Measurements from ENCODE around the gene GSK3A.

GRCh38 chr19:42239544-42240220 is 2.7 kb downstream of the GSK3A start:
- TF ChIP-seq CTCF (IDR thresholded peaks at IDR 0.05) (no peak), POLR2A (IDR thresholded peaks at IDR 0.05; ENCODE audit: low read depth) (no peak), POLR2AphosphoS5 (IDR thresholded peaks at IDR 0.05) (no peak)
